GM12878 (cell line): ENCODE data around the gene GRIK5. TPM values are rescaled to one million over a fixed set of nuclear protein-coding genes. Genes with fewer than 3 reads are reported as not detected.

Experiments
- ATAC-seq: fragments of 200-7000 bp; cut with Tn5 transposase; 3 replicates; pipeline ENCODE4 v1.9.1; 2020; ENCODE audit warnings: mild to moderate bottlenecking, moderate library complexity
- BruUV-seq: library from RNA; stranded (reverse); fragments of 400-500 nt; replicated peaks from 2 replicates; lab custom pipeline; 2021; lab: Mats Ljungman, UMichigan
- CTCF ChIA-PET: fragments of 300-600 bp; sonication (Branson Sonifier 250); formaldehyde crosslinking; extraction: SDS; loops from one replicate; lab custom pipeline; 2021; ENCODE audit warnings: inconsistent platforms; lab: Yijun Ruan, JAX
- POLR2A ChIA-PET: fragments of 350-600 bp; formaldehyde crosslinking; extraction: SDS; loops from one replicate; lab custom pipeline; 2021; ENCODE audit warnings: inconsistent platforms; lab: Charles Lee
- RAD21 ChIA-PET: fragments of 300-600 bp; sonication (Branson Sonifier 250); formaldehyde crosslinking; loops from one replicate; lab custom pipeline; 2023; ENCODE audit warnings: antibody characterized with exemption; ENCODE audit not compliant: unreplicated experiment; lab: Charles Lee
- SMC1A ChIA-PET: fragments of 300-600 bp; sonication (Branson Sonifier 250); formaldehyde crosslinking; loops from one replicate; lab custom pipeline; 2023; ENCODE audit not compliant: unreplicated experiment, uncharacterized antibody; lab: Charles Lee
- DNase-seq: peaks from one replicate; pipeline ENCODE4 v3.0.0-alpha.2; 2011; ENCODE audit warnings: low read depth, low spot score
- FAIRE-seq: peaks from 3 replicates; lab custom pipeline; 2011; peaks lifted over from hg19 to GRCh38; lab: Jason Lieb, UNC
- H2AFZ ChIP-seq: 2 replicates; pipeline ENCODE4 v1.6.0; 2011; ENCODE audit warnings: low read depth, low read length, control low read depth; ENCODE audit not compliant: control insufficient read depth
- H3K27ac ChIP-seq: 2 replicates; pipeline ENCODE4 v1.5.1; 2011; ENCODE audit warnings: control low read depth; ENCODE audit not compliant: control insufficient read depth, insufficient read depth
- H3K27me3 ChIP-seq, 2 experiments: replicated peaks in 1 of 2; 2 replicates each; pipeline versions ENCODE4 v1.6.0 to v1.6.1; 2011; ENCODE audit warnings: low read length in 1 of 2; ENCODE audit not compliant: control insufficient read depth in 2 of 2, insufficient read depth in 2 of 2
- H3K36me3 ChIP-seq, 2 experiments: 2 replicates each; pipeline ENCODE4 v1.5.1; 2011; ENCODE audit warnings: low read length in 1 of 2; ENCODE audit not compliant: control insufficient read depth in 2 of 2, insufficient read depth in 2 of 2
- H3K4me1 ChIP-seq: 2 replicates; pipeline ENCODE4 v1.6.1; 2011; ENCODE audit warnings: mild to moderate bottlenecking, low read length, moderate library complexity, mixed read lengths; ENCODE audit not compliant: control insufficient read depth, insufficient read depth
- H3K4me2 ChIP-seq: 2 replicates; pipeline ENCODE4 v1.6.0; 2011; ENCODE audit warnings: control low read depth; ENCODE audit not compliant: control insufficient read depth, insufficient read depth
- H3K4me3 ChIP-seq: fragments of 200-600 bp; sonication (generic); 2 replicates; pipeline ENCODE4 v1.5.1; 2016
- H3K79me2 ChIP-seq: 2 replicates; pipeline ENCODE4 v1.6.0; 2011; ENCODE audit warnings: low read length; ENCODE audit not compliant: control insufficient read depth, insufficient read depth
- H3K9ac ChIP-seq: 2 replicates; pipeline ENCODE4 v1.8.0; 2011; ENCODE audit warnings: low read length, control low read depth, mixed read lengths; ENCODE audit not compliant: control insufficient read depth, insufficient read depth
- H3K9me3 ChIP-seq: replicated peaks from 3 replicates; pipeline ENCODE4 v1.5.1; 2011; ENCODE audit warnings: mild to moderate bottlenecking, low read length; ENCODE audit not compliant: control insufficient read depth, insufficient read depth
- H4K20me1 ChIP-seq: 2 replicates; pipeline ENCODE4 v1.6.0; 2011; ENCODE audit not compliant: control insufficient read depth, insufficient read depth
- BHLHE40 ChIP-seq, 2 experiments: fragments of 450-650 bp in 1 of 2; IDR thresholded peaks; 2 replicates each; pipeline ENCODE4 v1.6.1; 2011 to 2017; ENCODE audit warnings: low read depth in 2 of 2, borderline replicate concordance in 1 of 2, improper control_type of control experiment in 1 of 2, low read length in 1 of 2, mild to moderate bottlenecking in 1 of 2
- BMI1 ChIP-seq: fragments of 450-650 bp; IDR thresholded peaks from 2 replicates; pipeline ENCODE4 v1.6.1; 2016; ENCODE audit warnings: mild to moderate bottlenecking, moderate library complexity, borderline replicate concordance
- CHD4 ChIP-seq: fragments of 200-600 bp; sonication (generic); IDR thresholded peaks from 2 replicates; pipeline ENCODE4 v1.6.1; 2016; ENCODE audit warnings: mild to moderate bottlenecking
- HCFC1 ChIP-seq: fragments of 150-350 bp; IDR thresholded peaks from 2 replicates; pipeline ENCODE4 v1.6.1; 2014; ENCODE audit warnings: low read length
- MTA3 ChIP-seq: IDR thresholded peaks from 2 replicates; pipeline ENCODE4 v1.6.1; 2012; ENCODE audit warnings: low read length, inconsistent platforms, borderline replicate concordance
- REST ChIP-seq: IDR thresholded peaks from 2 replicates; pipeline ENCODE4 v1.6.1; 2012; ENCODE audit warnings: mild to moderate bottlenecking, low read depth, low read length
- SIX5 ChIP-seq: IDR thresholded peaks from 2 replicates; pipeline ENCODE4 v1.6.1; 2011; ENCODE audit warnings: mild to moderate bottlenecking, low read depth, low read length, moderate library complexity; ENCODE audit not compliant: severe bottlenecking
- SMAD5 ChIP-seq: IDR thresholded peaks from 2 replicates; pipeline ENCODE4 v1.6.1; 2016; ENCODE audit warnings: antibody characterized with exemption, low read depth
- SREBF2 ChIP-seq: IDR thresholded peaks from 2 replicates; pipeline ENCODE4 v1.6.1; 2012; ENCODE audit warnings: mild to moderate bottlenecking, low read length
- STAT1 ChIP-seq: fragments of 450-650 bp; conservative IDR thresholded peaks from 2 replicates; pipeline ENCODE4 v1.6.1; 2014; ENCODE audit warnings: antibody characterized with exemption, mild to moderate bottlenecking
- YBX1 ChIP-seq: fragments of 450-650 bp; IDR thresholded peaks from 2 replicates; pipeline ENCODE4 v1.6.1; 2016; ENCODE audit warnings: antibody characterized with exemption
- WGBS: methylation state at CpG from one replicate; pipeline ENCODE4 v1.1.6; 2016; ENCODE audit warnings: low lambda C conversion rate; ENCODE audit not compliant: insufficient replicate concordance, insufficient coverage; ENCODE audit errors: missing lambda C conversion rate; 5-methylcytosine and 5-hydroxymethylcytosine counted together
- in situ Hi-C: fragments of 300-500 bp; cut with MboI; formaldehyde crosslinking; loops from 9 replicates; pipeline ENCODE4 v1.14.3; 2018; ENCODE audit warnings: mixed read lengths
- intact Hi-C: fragments of 100-400 bp; cut with micrococcal nuclease; formaldehyde crosslinking; loops from one replicate; pipeline ENCODE4 v1.14.2; 2022; ENCODE audit not compliant: unreplicated experiment
- polyA plus RNA-seq, 11 experiments: library from polyadenylated mRNA; depleted of rRNA in 4 of 11; unstranded in 6 of 11; stranded (reverse) in 5 of 11; fragments of >200 nt; fragmentation: Nextera tagmentation in 4 of 11; fragmentation: Illumina TruSeq in 1 of 11; extraction: Ambion mirVana in 4 of 11; extraction: Trizol in 1 of 11; gene quantifications; 1 replicate in 1 of 11; 2 replicates in 10 of 11; pipeline versions ENCODE4 v1.2.1 to v1.2.3, GENCODE V29; 2011 to 2016; ENCODE audit warnings: inconsistent platforms in 2 of 11, missing spikeins in 2 of 11, low read depth in 1 of 11
- total RNA-seq, 4 experiments: library from RNA; depleted of rRNA in 3 of 4; stranded (reverse); fragments of >200 nt in 3 of 4; fragmentation: Illumina TruSeq in 1 of 4; extraction: Trizol in 1 of 4; gene quantifications; 2 replicates each; pipeline versions ENCODE4 v1.2.1 to v1.2.3, GENCODE V29; 2013 to 2021
- TF ChIP-seq, protein P1 (sequence below): fragments of 450-650 bp; IDR thresholded peaks from 2 replicates; pipeline ENCODE4 v1.6.1; 2017; ENCODE audit warnings: mild to moderate bottlenecking, moderate library complexity
- TF ChIP-seq, protein P2 (sequence below): fragments of 450-650 bp; IDR thresholded peaks from 2 replicates; pipeline ENCODE4 v1.6.1; 2014; ENCODE audit warnings: mild to moderate bottlenecking

Gene GRIK5
- total and polyA plus RNA-seq, 10 of the 15 experiments (the other 5 are each of a cell fraction or from before 2014, with no cell fraction given), result 0.03 to 0.23 (median 0.07) TPM; not detected in 3

- TF ChIP-seq BMI1 (no peak), MTA3 (no peak), STAT1 (no peak), SREBF2 (no peak), SIX5 (no peak), YBX1 (no peak)
- TF ChIP-seq, protein P1, sequence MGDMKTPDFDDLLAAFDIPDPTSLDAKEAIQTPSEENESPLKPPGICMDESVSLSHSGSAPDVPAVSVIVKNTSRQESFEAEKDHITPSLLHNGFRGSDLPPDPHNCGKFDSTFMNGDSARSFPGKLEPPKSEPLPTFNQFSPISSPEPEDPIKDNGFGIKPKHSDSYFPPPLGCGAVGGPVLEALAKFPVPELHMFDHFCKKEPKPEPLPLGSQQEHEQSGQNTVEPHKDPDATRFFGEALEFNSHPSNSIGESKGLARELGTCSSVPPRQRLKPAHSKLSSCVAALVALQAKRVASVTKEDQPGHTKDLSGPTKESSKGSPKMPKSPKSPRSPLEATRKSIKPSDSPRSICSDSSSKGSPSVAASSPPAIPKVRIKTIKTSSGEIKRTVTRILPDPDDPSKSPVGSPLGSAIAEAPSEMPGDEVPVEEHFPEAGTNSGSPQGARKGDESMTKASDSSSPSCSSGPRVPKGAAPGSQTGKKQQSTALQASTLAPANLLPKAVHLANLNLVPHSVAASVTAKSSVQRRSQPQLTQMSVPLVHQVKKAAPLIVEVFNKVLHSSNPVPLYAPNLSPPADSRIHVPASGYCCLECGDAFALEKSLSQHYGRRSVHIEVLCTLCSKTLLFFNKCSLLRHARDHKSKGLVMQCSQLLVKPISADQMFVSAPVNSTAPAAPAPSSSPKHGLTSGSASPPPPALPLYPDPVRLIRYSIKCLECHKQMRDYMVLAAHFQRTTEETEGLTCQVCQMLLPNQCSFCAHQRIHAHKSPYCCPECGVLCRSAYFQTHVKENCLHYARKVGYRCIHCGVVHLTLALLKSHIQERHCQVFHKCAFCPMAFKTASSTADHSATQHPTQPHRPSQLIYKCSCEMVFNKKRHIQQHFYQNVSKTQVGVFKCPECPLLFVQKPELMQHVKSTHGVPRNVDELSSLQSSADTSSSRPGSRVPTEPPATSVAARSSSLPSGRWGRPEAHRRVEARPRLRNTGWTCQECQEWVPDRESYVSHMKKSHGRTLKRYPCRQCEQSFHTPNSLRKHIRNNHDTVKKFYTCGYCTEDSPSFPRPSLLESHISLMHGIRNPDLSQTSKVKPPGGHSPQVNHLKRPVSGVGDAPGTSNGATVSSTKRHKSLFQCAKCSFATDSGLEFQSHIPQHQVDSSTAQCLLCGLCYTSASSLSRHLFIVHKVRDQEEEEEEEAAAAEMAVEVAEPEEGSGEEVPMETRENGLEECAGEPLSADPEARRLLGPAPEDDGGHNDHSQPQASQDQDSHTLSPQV, result no peak
Measured at GRCh38 chr19:41969772-41970458, 100.1 kb downstream of the GRIK5 start (continued).

DNA sequence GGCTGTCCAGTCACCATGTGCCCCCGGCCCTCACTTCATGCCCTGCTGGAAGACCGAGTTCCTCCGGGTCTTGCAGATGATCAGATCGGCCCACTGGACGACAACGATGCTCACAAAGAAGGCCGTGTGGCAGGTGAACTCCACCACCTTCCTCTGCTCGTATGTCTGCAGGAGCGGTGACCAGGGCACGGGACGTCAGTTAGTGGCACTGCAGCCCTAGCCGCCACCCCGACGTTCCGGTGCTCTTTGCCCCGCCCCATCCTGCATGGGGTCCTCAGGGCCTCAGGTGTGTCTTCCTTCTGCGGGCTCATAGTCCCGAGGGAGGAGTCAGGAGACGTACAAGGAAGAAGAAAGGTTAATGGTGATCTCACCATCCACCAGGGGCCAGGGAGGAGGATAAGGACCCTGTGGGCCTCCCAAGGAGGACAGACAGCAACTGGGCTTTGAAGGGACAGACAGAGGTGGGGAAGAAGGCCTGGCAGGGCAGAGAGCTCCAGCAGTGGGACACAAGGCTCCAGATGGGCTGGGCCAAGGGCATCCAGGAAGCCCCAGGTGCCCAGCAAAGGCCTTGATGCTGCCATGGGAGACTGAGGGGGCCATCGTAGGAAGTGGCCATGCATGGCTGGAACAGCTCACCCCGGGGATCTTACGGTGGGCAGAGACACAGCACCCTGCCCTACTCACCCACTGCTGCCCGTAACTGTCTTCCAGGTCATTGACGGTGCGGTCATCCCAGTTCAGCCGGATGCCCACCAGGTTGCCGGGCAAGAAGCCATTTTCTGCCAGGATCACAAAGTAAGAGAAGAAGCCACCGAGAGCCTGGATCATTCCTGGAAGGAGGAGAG lies 101.0 kb downstream of the GRIK5 start:
- Histone ChIP-seq H3K4me1 (no peaks in the 10 kb centered on the region), H2AFZ (no peak overlapping the region), H4K20me1 (no peaks in the 10 kb centered on the region), H3K9me3 (no peaks in the 10 kb centered on the region), H3K79me2 (no peaks in the 10 kb centered on the region), H3K9ac (no peak overlapping the region), H3K4me3 (no peak overlapping the region), H3K36me3 (no peaks in the 10 kb centered on the region), H3K4me2 (no peak overlapping the region), H3K27me3 (no peaks in the 10 kb centered on the region; a peak in 3 of 4 replicates), H3K27ac (no peak overlapping the region)
- intact Hi-C loops (no loop called here), in situ Hi-C loops (no loop called here)
- CTCF ChIA-PET, result no interaction called here
- SMC1A ChIA-PET, result no interaction called here
- 44% methylated on average over 28 of the region's 28 CpGs for WGBS
- RAD21 ChIA-PET, result no interaction called here
- BruUV-seq, result no TSS peak
- no peak for FAIRE-seq
- no peak for ATAC-seq
- POLR2A ChIA-PET, result no interaction called here
- DNase-seq, result no peak
- no peak for TF ChIP-seq BHLHE40 (IDR thresholded peaks at IDR 0.05; ENCODE audit: borderline replicate concordance in 1 of 2, low read depth in 2 of 2, low read length in 1 of 2)
- no peak for TF ChIP-seq REST
- no peak for TF ChIP-seq CHD4
- TF ChIP-seq, protein P2, sequence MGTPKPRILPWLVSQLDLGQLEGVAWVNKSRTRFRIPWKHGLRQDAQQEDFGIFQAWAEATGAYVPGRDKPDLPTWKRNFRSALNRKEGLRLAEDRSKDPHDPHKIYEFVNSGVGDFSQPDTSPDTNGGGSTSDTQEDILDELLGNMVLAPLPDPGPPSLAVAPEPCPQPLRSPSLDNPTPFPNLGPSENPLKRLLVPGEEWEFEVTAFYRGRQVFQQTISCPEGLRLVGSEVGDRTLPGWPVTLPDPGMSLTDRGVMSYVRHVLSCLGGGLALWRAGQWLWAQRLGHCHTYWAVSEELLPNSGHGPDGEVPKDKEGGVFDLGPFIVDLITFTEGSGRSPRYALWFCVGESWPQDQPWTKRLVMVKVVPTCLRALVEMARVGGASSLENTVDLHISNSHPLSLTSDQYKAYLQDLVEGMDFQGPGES, result no peak
- TF ChIP-seq HCFC1, result no peak
- TF ChIP-seq SMAD5, result no peak
